Tibial nerve (tissue), 4 donors: Measurements from ENCODE around the gene PAK1. TPM values are rescaled to one million over a fixed set of nuclear protein-coding genes. Genes with fewer than 3 reads are reported as not detected.

Experiments used
- DNase-seq, 2 donors: peaks; one replicate each; pipeline ENCODE4 v3.0.0-alpha.2; 2019; ENCODE audit warnings: low spot score in 2 of 2
- H3K27ac ChIP-seq, 4 donors: fragments of 200-600 bp; sonication (generic) in 3 of 4; one replicate each; pipeline ENCODE4 v1.5.1; 2017 to 2019; ENCODE audit warnings: mild to moderate bottlenecking in 1 of 4
- H3K27me3 ChIP-seq, 2 donors: fragments of 200-600 bp; sonication (generic) in 1 of 2; one replicate each; pipeline versions ENCODE4 v1.5.1 to v1.6.0; 2017 to 2019
- H3K36me3 ChIP-seq, 3 donors: fragments of 200-600 bp; sonication (generic); one replicate each; pipeline ENCODE4 v1.5.1; 2018 to 2019
- H3K4me1 ChIP-seq, 4 donors: fragments of 200-600 bp; sonication (generic) in 3 of 4; one replicate each; pipeline ENCODE4 v1.5.1; 2017 to 2019
- H3K4me3 ChIP-seq, 4 donors: fragments of 200-600 bp; sonication (generic) in 3 of 4; one replicate each; pipeline ENCODE4 v1.5.1; 2017 to 2019; ENCODE audit warnings: mild to moderate bottlenecking in 1 of 4, moderate library complexity in 1 of 4
- H3K9me3 ChIP-seq, 4 donors: fragments of 200-600 bp; sonication (generic) in 3 of 4; one replicate each; pipeline ENCODE4 v1.5.1; 2017 to 2019
- EP300 ChIP-seq, 2 donors: sonication (generic); formaldehyde crosslinking; IDR thresholded peaks; one replicate each; pipeline ENCODE4 v1.6.1; 2017; ENCODE audit warnings: antibody characterized with exemption in 2 of 2, mild to moderate bottlenecking in 1 of 2
- POLR2A ChIP-seq, 2 donors: fragments of 450-650 bp; IDR thresholded peaks; one replicate each; pipeline ENCODE4 v1.6.1; 2017; ENCODE audit warnings: antibody characterized with exemption in 2 of 2, mild to moderate bottlenecking in 2 of 2, moderate library complexity in 2 of 2
- WGBS, 2 donors: methylation state at CpG; one replicate each; pipeline ENCODE4 v1.1.5; 2018; 5-methylcytosine and 5-hydroxymethylcytosine counted together
- total RNA-seq, 4 donors: library from RNA; depleted of rRNA; stranded (reverse); fragments of >200 nt; gene quantifications; one replicate each; pipeline ENCODE4 v1.1.0, GENCODE V29; 2016
- TF ChIP-seq, protein P1 (sequence below), 5 experiments: fragments of 200-600 bp in 3 of 5; fragments of 450-650 bp in 2 of 5; sonication (generic) in 3 of 5; IDR thresholded peaks; one replicate each; pipeline ENCODE4 v1.5.1; 2016 to 2019; ENCODE audit warnings: antibody characterized with exemption in 5 of 5, mild to moderate bottlenecking in 3 of 5, moderate library complexity in 2 of 5

The PAK1 gene
- total RNA-seq, 4 donors from 2014 or later, result 13.9 to 28.5 (median 25.4) TPM

DNA sequence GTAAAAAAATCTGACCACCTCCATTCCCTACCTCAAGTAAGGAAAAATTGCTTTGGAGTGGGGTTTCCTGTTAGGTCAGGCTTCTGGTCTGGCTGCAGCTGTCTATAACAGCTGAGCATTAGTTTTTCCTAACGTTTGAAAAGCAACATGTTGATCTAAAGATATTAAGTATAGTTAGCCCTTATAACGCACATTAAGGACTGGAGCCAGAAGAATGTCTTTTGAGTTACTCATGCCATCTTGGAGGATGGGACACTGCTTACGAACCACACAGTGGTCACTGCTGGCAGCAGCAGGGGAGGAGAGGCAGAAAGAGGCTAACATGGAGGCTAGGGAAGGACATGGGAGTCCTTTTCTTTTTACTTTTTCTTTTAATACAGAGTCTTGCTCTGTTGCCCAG, 128.3 kb downstream of the PAK1 start:
- Histone ChIP-seq H3K4me1 (no peaks in the 10 kb centered on the region), H3K36me3 (peaks cover 0 to 20% (median 0%) of the 10 kb centered on the region in 3 donors), H3K27ac (no peak overlapping the region), H3K4me3 (no peak overlapping the region), H3K9me3 (no peaks in the 10 kb centered on the region), H3K27me3 (no peaks in the 10 kb centered on the region)
- no peak for DNase-seq
- TF ChIP-seq, protein P1, sequence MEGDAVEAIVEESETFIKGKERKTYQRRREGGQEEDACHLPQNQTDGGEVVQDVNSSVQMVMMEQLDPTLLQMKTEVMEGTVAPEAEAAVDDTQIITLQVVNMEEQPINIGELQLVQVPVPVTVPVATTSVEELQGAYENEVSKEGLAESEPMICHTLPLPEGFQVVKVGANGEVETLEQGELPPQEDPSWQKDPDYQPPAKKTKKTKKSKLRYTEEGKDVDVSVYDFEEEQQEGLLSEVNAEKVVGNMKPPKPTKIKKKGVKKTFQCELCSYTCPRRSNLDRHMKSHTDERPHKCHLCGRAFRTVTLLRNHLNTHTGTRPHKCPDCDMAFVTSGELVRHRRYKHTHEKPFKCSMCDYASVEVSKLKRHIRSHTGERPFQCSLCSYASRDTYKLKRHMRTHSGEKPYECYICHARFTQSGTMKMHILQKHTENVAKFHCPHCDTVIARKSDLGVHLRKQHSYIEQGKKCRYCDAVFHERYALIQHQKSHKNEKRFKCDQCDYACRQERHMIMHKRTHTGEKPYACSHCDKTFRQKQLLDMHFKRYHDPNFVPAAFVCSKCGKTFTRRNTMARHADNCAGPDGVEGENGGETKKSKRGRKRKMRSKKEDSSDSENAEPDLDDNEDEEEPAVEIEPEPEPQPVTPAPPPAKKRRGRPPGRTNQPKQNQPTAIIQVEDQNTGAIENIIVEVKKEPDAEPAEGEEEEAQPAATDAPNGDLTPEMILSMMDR (IDR thresholded peaks at IDR 0.05), result no peak
- TF ChIP-seq EP300 (IDR thresholded peaks at IDR 0.05) (no peak), POLR2A (IDR thresholded peaks at IDR 0.05) (no peak)
- 78 to 85% methylated on average over 3 of the region's 3 CpGs for WGBS, 2 donors

DNA sequence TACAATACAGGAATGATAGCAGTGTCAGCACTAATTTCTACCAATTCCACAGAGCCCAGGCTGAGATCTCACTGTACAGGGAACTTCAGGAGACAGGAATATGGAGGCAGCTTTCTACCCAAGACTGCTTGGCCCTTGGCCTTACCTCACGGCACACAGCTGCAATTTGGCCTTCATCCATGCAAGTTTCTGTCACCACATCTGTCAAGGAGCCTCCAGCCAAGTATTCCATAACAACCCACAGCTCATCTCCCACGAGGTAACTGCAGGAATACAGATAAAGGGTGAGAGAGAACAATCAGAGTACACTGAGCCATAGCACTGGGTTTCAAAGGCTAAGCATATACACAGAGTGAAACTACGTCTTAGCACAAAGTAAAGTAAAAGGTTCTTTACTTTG, 133.4 kb downstream of the PAK1 start:
- TF ChIP-seq, protein P1 (IDR thresholded peaks at IDR 0.05), result no peak
- no peak for TF ChIP-seq POLR2A (IDR thresholded peaks at IDR 0.05)
- TF ChIP-seq EP300 (IDR thresholded peaks at IDR 0.05), result no peak
- no peak overlapping the region for H3K27ac ChIP-seq
- 61 to 64% methylated on average over 3 of the region's 3 CpGs for WGBS, 2 donors
- no peaks in the 10 kb centered on the region for H3K27me3 ChIP-seq
- H3K9me3 ChIP-seq, result no peaks in the 10 kb centered on the region
- DNase-seq, result no peak
- no peaks in the 10 kb centered on the region for H3K4me1 ChIP-seq
- H3K4me3 ChIP-seq, result no peak overlapping the region
- H3K36me3 ChIP-seq, result peaks cover 0 to 18% (median 0%) of the 10 kb centered on the region in 3 donors

DNA sequence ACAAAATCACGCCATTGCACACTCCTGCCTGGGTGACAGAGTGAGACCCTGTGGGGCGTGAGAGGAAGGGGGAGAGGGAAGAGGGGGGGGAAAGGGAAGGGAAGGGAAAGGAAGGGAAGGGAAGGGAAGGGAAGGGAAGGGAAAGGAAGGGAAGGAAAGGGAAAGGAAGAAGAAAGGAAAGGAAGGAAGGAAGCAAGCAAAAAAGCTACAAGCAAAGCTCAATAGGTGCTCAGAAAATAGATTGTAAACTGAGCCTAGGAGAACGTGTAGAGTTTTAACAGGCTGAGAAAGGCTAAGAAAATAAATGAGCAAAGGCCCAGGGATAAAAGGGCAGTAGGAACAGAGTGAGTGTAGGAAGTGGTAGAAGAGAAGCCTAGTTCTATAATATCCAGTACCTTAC, 141.6 kb downstream of the PAK1 start:
- Histone ChIP-seq H3K4me1 (no peaks in the 10 kb centered on the region), H3K27ac (no peak overlapping the region), H3K36me3 (peaks cover 0 to 34% (median 0%) of the 10 kb centered on the region in 3 donors), H3K27me3 (no peaks in the 10 kb centered on the region), H3K9me3 (no peaks in the 10 kb centered on the region), H3K4me3 (no peak overlapping the region)
- 93 to 94% methylated on average over 3 of the region's 3 CpGs for WGBS, 2 donors
- no peak for DNase-seq
- TF ChIP-seq EP300 (IDR thresholded peaks at IDR 0.05) (no peak), POLR2A (IDR thresholded peaks at IDR 0.05) (no peak)
- TF ChIP-seq, protein P1 (IDR thresholded peaks at IDR 0.05), result no peak

DNA sequence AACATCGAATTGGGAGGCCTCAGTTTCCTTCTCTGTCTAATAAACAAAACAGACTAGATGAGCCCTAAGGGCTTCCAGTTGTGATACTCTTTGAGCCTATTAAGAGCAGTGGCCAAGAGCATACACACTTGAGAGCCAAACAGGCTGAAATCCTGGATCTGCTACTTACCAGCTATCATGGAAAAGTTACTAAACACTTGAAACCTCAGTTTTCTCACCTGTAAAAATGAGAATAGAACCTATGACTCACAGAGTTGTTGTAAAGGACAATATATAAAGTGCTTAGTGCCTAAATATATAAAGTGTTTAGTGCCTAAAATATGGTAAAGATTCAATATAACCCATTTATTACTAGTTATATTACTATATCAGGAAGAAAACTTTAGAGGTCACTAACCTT, 148.7 kb downstream of the PAK1 start:
- Histone ChIP-seq H3K9me3 (no peaks in the 10 kb centered on the region), H3K4me3 (no peak overlapping the region), H3K36me3 (peaks cover 0 to 35% (median 0%) of the 10 kb centered on the region in 3 donors), H3K4me1 (no peaks in the 10 kb centered on the region), H3K27ac (no peak overlapping the region), H3K27me3 (no peaks in the 10 kb centered on the region)
- TF ChIP-seq EP300 (IDR thresholded peaks at IDR 0.05) (no peak), POLR2A (IDR thresholded peaks at IDR 0.05) (no peak)
- TF ChIP-seq, protein P1 (IDR thresholded peaks at IDR 0.05), result no peak
- no peak for DNase-seq
- WGBS, 2 donors, result 54 to 70% methylated on average over 1 of the region's 1 CpG

DNA sequence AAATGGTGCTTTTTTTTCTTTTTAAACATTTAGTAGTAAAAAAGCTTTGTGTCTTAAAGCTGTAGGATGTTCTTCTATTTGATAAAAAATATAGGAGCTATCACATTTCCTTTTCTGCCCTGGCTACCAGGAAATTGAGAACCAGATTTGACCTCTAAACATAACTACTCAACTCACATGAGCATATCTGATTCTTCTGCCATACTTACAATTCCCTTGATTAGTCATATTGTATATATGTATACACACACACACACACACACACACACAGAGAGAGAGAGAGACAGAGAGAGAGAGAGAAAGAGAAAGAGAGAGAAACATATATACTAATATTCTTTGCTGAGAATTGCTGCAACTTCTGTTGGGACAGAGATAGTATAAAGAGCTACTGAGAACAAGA, 149.4 kb downstream of the PAK1 start:
- no peak for DNase-seq
- Histone ChIP-seq H3K27me3 (no peaks in the 10 kb centered on the region), H3K4me3 (no peak overlapping the region), H3K4me1 (no peaks in the 10 kb centered on the region), H3K36me3 (peaks cover 0 to 35% (median 0%) of the 10 kb centered on the region in 3 donors), H3K27ac (no peak overlapping the region), H3K9me3 (no peaks in the 10 kb centered on the region)
- TF ChIP-seq, protein P1 (IDR thresholded peaks at IDR 0.05), result no peak
- TF ChIP-seq EP300 (IDR thresholded peaks at IDR 0.05) (no peak), POLR2A (IDR thresholded peaks at IDR 0.05) (no peak)
